ENCODE results near the gene COX14. TPM values are rescaled to one million over a fixed set of nuclear protein-coding genes. Genes with fewer than 3 reads are reported as not detected.
A peak's percentile ranks its signal among the peaks of the same experiment; 100 is the strongest.

Gene COX14
- total RNA-seq, 1 donor from 2014 or later: 19.8 TPM

GRCh38 chr12:50089730-50090129, 22.3 kb upstream of the COX14 start:
- Histone ChIP-seq H3K4me1 (peaks cover 3 to 4% of the 10 kb centered on the region in 2 donors), H3K36me3 (peaks cover 56 to 80% of the 10 kb centered on the region in 2 donors), H3K4me3 (no peak overlapping the region), H3K27ac (no peak overlapping the region), H3K9me3 (no peaks in the 10 kb centered on the region), H3K27me3 (no peaks in the 10 kb centered on the region)
- DNase-seq (ENCODE audit: low spot score in 2 of 2): no peak
- intact Hi-C loops (cut with DNase I): no loop called here
- no peak for TF ChIP-seq CTCF (IDR thresholded peaks at IDR 0.05)

- intact Hi-C loops (cut with DNase I): no loop called here
- Histone ChIP-seq H3K36me3 (peaks cover 63 to 87% of the 10 kb centered on the region in 2 donors), H3K4me3 (no peak overlapping the region)
Observed at GRCh38 chr12:50090391-50090790, 21.6 kb upstream of the COX14 start.

GRCh38 chr12:50097952-50098351, 14.1 kb upstream of the COX14 start:
- peaks cover 73 to 82% of the 10 kb centered on the region in 2 donors for H3K36me3 ChIP-seq
- no peak for TF ChIP-seq CTCF (IDR thresholded peaks at IDR 0.05)
- no peaks in the 10 kb centered on the region for H3K9me3 ChIP-seq
- H3K4me3 ChIP-seq: no peak overlapping the region
- no peaks in the 10 kb centered on the region for H3K4me1 ChIP-seq
- no peak for DNase-seq (ENCODE audit: low spot score in 2 of 2)
- H3K27ac ChIP-seq: no peak overlapping the region
- H3K27me3 ChIP-seq: no peaks in the 10 kb centered on the region
- intact Hi-C loops (cut with DNase I): no loop called here

More at GRCh38 chr12:50090391-50090790, 21.6 kb upstream of the COX14 start:
- TF ChIP-seq CTCF (IDR thresholded peaks at IDR 0.05): no peak
- Histone ChIP-seq H3K27me3 (no peaks in the 10 kb centered on the region), H3K4me1 (peaks cover 3 to 4% of the 10 kb centered on the region in 2 donors), H3K9me3 (no peaks in the 10 kb centered on the region), H3K27ac (no peak overlapping the region)
- DNase-seq (ENCODE audit: low spot score in 2 of 2): no peak

DNA sequence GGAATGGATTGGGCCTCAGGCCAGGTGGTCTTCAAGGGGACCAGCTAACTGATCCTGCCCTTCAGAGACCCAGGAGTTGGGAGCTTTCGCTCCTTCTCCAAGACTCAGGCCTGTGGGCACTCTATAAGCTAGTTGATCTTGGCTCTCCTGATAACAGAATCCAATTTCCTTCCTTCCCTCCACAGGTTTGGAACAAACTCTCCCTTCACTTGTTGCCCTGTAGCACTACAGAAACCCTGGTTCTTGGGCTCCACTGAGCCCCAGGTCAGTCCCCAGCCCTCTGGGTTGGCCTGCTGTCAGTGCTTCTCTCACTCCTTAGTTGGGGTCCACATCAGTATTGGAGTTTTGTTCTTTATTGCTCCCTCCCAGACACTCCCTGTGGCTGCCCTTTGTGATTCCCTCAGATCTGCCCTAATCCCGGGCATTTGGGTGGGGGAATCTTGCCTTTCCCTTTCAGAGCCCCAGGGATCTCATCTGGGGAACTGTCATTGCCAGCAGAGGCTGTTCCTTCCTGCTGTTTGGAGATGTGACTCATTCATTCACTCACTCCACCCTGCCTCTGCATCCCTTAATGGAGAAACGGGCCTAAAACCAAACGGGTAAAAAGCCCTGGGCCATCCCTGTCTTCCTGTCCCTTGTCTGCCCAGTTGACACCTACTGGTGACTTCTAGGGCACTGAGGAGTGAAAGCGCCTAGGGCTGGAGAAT, 12.6 kb upstream of the COX14 start:
- no peaks in the 10 kb centered on the region for H3K27me3 ChIP-seq
- peak overlapping the region in 1 of 2 donors; percentile 29 for H3K27ac ChIP-seq
- DNase-seq (ENCODE audit: low spot score in 2 of 2): no peak
- intact Hi-C loops (cut with DNase I): no loop called here
- TF ChIP-seq CTCF (IDR thresholded peaks at IDR 0.05): no peak
- H3K4me3 ChIP-seq: no peak overlapping the region
- peaks cover 6% of the 10 kb centered on the region in 2 donors for H3K4me1 ChIP-seq
- H3K9me3 ChIP-seq: no peaks in the 10 kb centered on the region
- peaks cover 58 to 68% of the 10 kb centered on the region in 2 donors for H3K36me3 ChIP-seq

- no peaks in the 10 kb centered on the region for H3K9me3 ChIP-seq
- H3K4me1 ChIP-seq: peaks cover 6% of the 10 kb centered on the region in 2 donors
- H3K27ac ChIP-seq: no peak overlapping the region
- no peak for DNase-seq (ENCODE audit: low spot score in 2 of 2)
- peaks cover 47 to 57% of the 10 kb centered on the region in 2 donors for H3K36me3 ChIP-seq
- intact Hi-C loops (cut with DNase I): no loop called here
- no peak overlapping the region for H3K4me3 ChIP-seq
- no peak for TF ChIP-seq CTCF (IDR thresholded peaks at IDR 0.05)
- H3K27me3 ChIP-seq: no peaks in the 10 kb centered on the region
Observed at GRCh38 chr12:50100561-50100960, 11.5 kb upstream of the COX14 start.

Measured in ascending aorta (tissue), 2 donors.